HG03175 (cell line): Measurements from ENCODE around the gene TYMS.

Experiments used
- ATAC-seq: cut with Tn5 transposase; IDR thresholded peaks from one replicate; pipeline ENCODE4 v1.9.1; 2021; ENCODE audit warnings: mild to moderate bottlenecking, moderate library complexity; ENCODE audit not compliant: unreplicated experiment

TYMS gene

GRCh38 chr18:644395-645004 lies 13.0 kb upstream of the TYMS start:
- ATAC-seq = no peak

DNA sequence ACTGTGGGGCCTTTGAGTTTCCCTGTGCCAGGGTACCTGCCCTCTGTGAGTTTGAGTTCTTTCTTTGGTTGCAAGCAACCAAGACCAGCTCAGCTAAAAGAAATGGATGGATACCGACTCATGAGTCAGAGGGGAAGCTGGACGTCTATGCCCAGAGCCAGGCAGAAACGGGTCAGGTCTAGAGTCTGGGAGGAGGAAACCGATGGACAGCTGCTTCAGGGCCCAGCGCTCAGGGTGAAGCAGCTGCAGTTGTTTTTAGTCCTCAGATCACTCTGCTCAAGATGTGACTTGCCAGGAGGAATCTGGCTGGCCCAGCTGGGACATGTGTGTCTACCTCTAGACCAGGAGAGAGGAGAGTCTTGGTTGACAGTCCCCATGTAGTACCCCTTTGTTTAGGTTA lies 10.1 kb upstream of the TYMS start:
- no peak for ATAC-seq

- no peak for ATAC-seq
Observed at GRCh38 chr18:649341-649740, 8.1 kb upstream of the TYMS start.

GRCh38 chr18:650428-650858 lies 7.0 kb upstream of the TYMS start:
- ATAC-seq = peak; percentile 97

- ATAC-seq = no peak
Observed at GRCh38 chr18:652131-652530, 5.3 kb upstream of the TYMS start.

- no peak for ATAC-seq
Observed at GRCh38 chr18:653512-653911, 3.9 kb upstream of the TYMS start.

DNA sequence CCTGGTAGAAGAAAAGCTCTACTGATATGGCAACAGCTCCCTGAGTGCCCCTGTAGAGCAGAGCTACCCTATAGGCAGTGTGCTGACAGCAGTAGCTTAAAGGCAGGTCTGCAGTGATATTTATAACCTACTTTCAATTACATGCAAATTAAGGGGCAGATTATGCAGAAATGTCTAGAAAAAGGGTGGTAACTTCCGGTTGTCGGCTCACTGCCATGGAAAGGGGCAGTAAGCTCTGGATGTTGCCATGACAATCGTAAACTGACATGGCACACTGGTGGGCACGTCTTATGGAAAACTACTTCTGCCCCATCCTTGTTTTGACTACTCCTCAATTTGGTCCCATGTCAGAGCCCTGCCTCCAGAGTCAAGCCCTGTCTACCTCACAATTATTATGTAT lies 2.9 kb upstream of the TYMS start:
- no peak for ATAC-seq

GRCh38 chr18:655445-655844 lies 2.0 kb upstream of the TYMS start:
- ATAC-seq = no peak

DNA sequence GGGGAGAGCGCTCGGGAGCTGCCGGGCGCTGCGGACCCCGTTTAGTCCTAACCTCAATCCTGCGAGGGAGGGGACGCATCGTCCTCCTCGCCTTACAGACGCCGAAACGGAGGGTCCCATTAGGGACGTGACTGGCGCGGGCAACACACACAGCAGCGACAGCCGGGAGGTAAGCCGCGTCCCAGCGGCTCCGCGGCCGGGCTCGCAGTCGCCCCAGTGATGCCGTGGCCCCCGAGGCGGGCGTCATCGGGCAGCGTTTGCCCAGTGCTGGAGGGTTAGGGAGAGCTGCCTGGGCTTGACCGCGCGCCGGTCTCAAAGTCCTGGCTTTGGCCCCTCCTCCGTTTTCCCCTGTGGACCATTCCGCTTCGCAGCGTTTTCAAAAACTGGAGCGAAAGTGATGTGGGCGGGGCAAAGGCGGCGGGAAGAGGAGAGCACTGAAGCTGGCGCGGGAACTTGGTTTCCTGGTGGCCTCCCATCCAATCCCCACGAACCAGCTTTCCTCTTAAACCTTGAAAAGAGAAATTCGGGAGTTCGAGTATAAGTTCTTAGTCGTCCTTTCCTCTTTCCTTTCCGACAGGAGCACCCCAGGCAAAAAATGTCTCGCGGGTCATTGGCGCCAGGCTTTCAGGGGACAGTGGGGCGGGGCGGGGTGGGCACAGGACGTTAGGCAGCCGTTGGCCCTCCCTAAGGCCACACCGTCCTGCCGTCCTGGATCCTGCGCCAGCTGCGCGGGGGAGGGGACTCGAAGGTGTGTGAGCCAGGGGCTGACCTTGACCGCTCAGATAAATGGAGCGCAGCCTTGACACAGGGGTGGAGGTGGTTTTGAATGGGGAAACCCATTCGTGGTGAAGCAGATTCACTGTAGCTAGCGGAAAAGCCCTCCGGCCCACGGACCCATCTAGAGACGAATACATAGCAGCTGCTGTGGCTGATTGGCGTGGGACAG lies 821 bp downstream of the TYMS start:
- peak; percentile 56 for ATAC-seq

- no peak for ATAC-seq
Observed at GRCh38 chr18:658947-659533, 1.6 kb downstream of the TYMS start.

GRCh38 chr18:659597-659996 lies 2.1 kb downstream of the TYMS start:
- no peak for ATAC-seq

DNA sequence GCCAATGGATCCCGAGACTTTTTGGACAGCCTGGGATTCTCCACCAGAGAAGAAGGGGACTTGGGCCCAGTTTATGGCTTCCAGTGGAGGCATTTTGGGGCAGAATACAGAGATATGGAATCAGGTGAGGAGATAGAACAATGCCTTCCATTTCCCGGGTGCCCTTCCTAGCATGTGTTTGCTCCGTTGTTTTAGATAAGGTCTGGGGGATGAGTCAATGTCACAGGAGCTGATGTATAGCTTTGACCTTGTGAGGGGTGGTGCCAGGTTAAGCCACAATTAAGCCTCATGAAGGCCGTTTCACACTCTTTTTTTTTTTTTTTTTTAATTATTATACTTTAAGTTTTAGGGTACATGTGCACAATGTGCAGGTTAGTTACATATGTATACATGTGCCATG lies 4.7 kb downstream of the TYMS start:
- ATAC-seq = no peak

DNA sequence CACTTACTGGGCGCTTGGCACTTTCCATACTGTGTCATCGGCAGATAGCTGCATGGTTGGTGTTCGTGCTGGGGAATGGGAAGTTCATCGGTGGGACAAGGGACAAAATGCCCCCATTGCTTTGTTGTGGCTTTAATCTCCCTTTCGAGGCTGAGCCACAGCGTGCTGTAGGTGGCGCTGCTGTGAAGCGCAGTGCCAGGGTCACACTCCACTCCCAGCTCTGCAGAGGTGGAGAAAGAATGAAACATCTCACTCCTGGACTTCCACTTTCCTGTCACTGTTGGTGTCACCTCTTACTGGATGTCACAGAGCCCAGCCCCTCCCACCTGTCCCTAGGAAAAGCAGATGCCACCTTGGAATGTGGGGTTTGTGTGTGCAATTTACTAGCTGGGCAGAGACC lies 8.7 kb downstream of the TYMS start:
- ATAC-seq = no peak

DNA sequence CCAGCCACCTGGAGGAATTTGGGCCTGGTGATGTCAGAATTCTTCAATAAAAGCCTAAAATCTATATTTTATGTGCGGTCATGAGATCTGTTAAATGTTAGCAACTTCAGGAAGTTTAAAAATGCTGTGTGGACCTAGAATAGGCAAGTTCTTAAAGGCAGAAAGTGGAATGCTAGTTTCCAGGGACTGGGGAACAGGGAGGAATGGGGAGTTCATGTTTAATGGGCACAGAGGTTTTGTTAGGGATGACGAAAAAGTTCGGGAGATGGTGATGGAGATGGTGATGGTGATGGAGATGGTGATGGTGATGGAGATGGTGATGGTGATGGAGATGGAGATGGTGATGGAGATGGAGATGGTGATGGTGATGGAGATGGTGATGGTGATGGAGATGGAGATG lies 9.2 kb downstream of the TYMS start:
- ATAC-seq = no peak

GRCh38 chr18:668260-668659 lies 10.8 kb downstream of the TYMS start:
- no peak for ATAC-seq

- no peak for ATAC-seq
Observed at GRCh38 chr18:669077-669476, 11.6 kb downstream of the TYMS start.

- no peak for ATAC-seq
Observed at GRCh38 chr18:670522-670921, 13.1 kb downstream of the TYMS start.

- ATAC-seq = no peak
Observed at GRCh38 chr18:671405-671804, 14.0 kb downstream of the TYMS start.

GRCh38 chr18:673317-673716 lies 15.9 kb downstream of the TYMS start:
- no peak for ATAC-seq

DNA sequence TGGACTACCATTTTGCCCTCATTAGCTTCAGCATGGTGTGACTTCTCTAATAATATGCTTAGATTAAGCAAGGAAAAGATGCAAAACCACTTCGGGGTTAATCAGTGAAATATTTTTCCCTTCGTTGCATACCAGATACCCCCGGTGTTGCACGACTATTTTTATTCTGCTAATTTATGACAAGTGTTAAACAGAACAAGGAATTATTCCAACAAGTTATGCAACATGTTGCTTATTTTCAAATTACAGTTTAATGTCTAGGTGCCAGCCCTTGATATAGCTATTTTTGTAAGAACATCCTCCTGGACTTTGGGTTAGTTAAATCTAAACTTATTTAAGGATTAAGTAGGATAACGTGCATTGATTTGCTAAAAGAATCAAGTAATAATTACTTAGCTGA lies 16.3 kb downstream of the TYMS start:
- no peak for ATAC-seq

DNA sequence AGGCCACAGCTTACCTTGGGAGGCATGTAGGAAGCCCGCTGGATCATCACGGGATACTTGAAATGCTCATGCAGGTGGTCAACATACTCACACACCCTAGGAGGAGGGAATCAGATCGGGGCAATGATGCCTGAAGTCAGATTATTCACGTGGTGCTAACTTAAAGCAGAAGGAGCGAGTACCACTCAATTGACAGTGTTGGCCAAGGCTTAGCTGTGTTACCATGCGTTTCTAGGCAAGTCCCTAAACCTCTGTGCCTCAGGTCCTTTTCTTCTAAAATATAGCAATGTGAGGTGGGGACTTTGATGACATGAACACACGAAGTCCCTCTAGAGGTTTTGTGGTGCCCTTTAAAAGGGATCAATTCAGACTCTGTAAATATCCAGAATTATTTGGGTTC lies 17.9 kb downstream of the TYMS start:
- ATAC-seq = no peak

DNA sequence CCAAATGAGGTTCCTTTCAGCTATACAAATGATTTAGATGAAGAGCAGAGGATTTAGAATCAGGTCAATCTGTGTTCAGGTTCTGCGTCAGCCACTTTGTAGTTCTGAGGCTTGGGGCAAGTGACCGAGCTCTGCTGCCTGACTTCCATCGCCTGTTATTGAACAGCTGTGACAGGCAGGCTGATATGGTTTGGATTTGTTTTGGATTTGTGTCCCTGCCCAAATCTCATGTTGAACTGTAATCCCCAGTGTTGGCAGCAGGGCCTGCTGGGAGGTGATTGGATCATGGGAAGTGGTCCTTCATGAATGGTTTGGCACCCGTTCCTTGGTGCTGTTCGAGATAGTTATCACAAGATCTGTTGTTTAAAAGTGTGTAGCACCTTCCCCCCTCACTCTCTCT lies 18.6 kb downstream of the TYMS start:
- no peak for ATAC-seq
